K562 (cell line): ENCODE data around the gene PELI1. TPM values are rescaled to one million over a fixed set of nuclear protein-coding genes. Genes with fewer than 3 reads are reported as not detected.

Experiments
- ATAC-seq: fragments of 200-7000 bp; cut with Tn5 transposase; 3 replicates; pipeline ENCODE4 v1.9.1; 2020; ENCODE audit warnings: moderate library complexity
- BruUV-seq: library from RNA; stranded (reverse); fragments of 400-500 nt; replicated peaks from 2 replicates; lab custom pipeline; 2021; lab: Mats Ljungman, UMichigan
- CTCF ChIA-PET: fragments of 300-600 bp; formaldehyde crosslinking; extraction: SDS; loops from one replicate; lab custom pipeline; 2021; ENCODE audit warnings: low intra/inter-chr PET ratio; lab: Yijun Ruan, JAX
- POLR2A ChIA-PET: fragments of 300-600, 350-650 bp; sonication (Branson Sonifier 250); formaldehyde crosslinking; extraction: SDS; loops from one replicate; lab custom pipeline; 2021; ENCODE audit warnings: antibody characterized with exemption, inconsistent platforms; lab: Yijun Ruan, JAX
- DNase-seq, 4 experiments: peaks; one replicate each; pipeline versions ENCODE4 v3.0.0 to v3.0.0-alpha.2; 2011 to 2018; ENCODE audit warnings: low spot score in 3 of 4, mixed read lengths in 3 of 4; ENCODE audit errors: extremely low read depth in 1 of 4
- FAIRE-seq: peaks from 2 replicates; lab custom pipeline; 2011; peaks lifted over from hg19 to GRCh38; lab: Jason Lieb, UNC
- H2AFZ ChIP-seq: 2 replicates; pipeline ENCODE4 v1.6.0; 2011; ENCODE audit warnings: low read depth, low read length, control low read depth, inconsistent platforms
- H3K27ac ChIP-seq: fragments of 200-600 bp; 3 replicates; pipeline ENCODE4 v1.8.0; 2011; ENCODE audit warnings: low read depth, mild to moderate bottlenecking, control low read depth, inconsistent platforms, low read length, moderate library complexity, mixed read lengths; ENCODE audit errors: extremely low read depth
- H3K27me3 ChIP-seq, 2 experiments: fragments of 300-600 bp in 1 of 2; 2 replicates in 1 of 2; 3 replicates in 1 of 2; pipeline versions ENCODE4 v1.6.0 to v1.8.0; 2011; ENCODE audit warnings: inconsistent platforms in 2 of 2, low read length in 2 of 2, mild to moderate bottlenecking in 1 of 2, mixed read lengths in 1 of 2, moderate library complexity in 1 of 2; ENCODE audit not compliant: control insufficient read depth in 2 of 2, insufficient read depth in 2 of 2
- H3K36me3 ChIP-seq: fragments of 300-600 bp; 3 replicates; pipeline ENCODE4 v1.8.0; 2011; ENCODE audit warnings: mild to moderate bottlenecking, low read length, inconsistent platforms; ENCODE audit not compliant: control insufficient read depth, insufficient read depth
- H3K4me1 ChIP-seq, 2 experiments: fragments of 200-600 bp in 1 of 2; replicated peaks in 1 of 2; 2 replicates in 1 of 2; 3 replicates in 1 of 2; pipeline versions ENCODE4 v1.5.1 to v1.8.0; 2011; ENCODE audit warnings: inconsistent platforms in 2 of 2, low read length in 2 of 2, mild to moderate bottlenecking in 1 of 2, mixed read lengths in 1 of 2, moderate library complexity in 1 of 2; ENCODE audit not compliant: control insufficient read depth in 2 of 2, insufficient read depth in 2 of 2
- H3K4me2 ChIP-seq: 2 replicates; pipeline ENCODE4 v1.6.1; 2011; ENCODE audit warnings: low read length, control low read depth, inconsistent platforms, mixed read lengths; ENCODE audit not compliant: insufficient read depth
- H3K4me3 ChIP-seq: fragments of 200-600 bp; sonication (generic), shearing (Covaris generic); 2 replicates; pipeline ENCODE4 v1.5.1; 2016; ENCODE audit warnings: control low read depth, inconsistent platforms
- H3K79me2 ChIP-seq: fragments of 200-600 bp; 3 replicates; pipeline ENCODE4 v1.8.0; 2011; ENCODE audit warnings: low read length, inconsistent platforms; ENCODE audit not compliant: control insufficient read depth, insufficient read depth
- H3K9ac ChIP-seq, 2 experiments: 2 replicates each; pipeline versions ENCODE4 v1.6.0 to v1.6.1; 2011; ENCODE audit warnings: low read depth in 2 of 2, low read length in 2 of 2, control low read depth in 1 of 2, inconsistent platforms in 1 of 2, mild to moderate bottlenecking in 1 of 2, mixed read lengths in 1 of 2; ENCODE audit not compliant: insufficient read depth in 1 of 2
- H3K9me1 ChIP-seq: one replicate; pipeline ENCODE4 v1.6.0; 2011; ENCODE audit warnings: inconsistent platforms, mild to moderate bottlenecking, low read length, moderate library complexity; ENCODE audit not compliant: control insufficient read depth, insufficient read depth
- H3K9me3 ChIP-seq: replicated peaks from 2 replicates; pipeline ENCODE4 v1.5.1; 2011; ENCODE audit warnings: low read depth, low read length, inconsistent platforms; ENCODE audit not compliant: control insufficient read depth, insufficient read depth
- H4K20me1 ChIP-seq: replicated peaks from 2 replicates; pipeline ENCODE4 v1.6.1; 2011; ENCODE audit warnings: low read length, inconsistent platforms, mixed read lengths; ENCODE audit not compliant: control insufficient read depth, insufficient read depth
- ATF1 ChIP-seq, 2 experiments: fragments of 450-650 bp in 1 of 2; IDR thresholded peaks; 2 replicates each; pipeline ENCODE4 v1.6.1; 2016; ENCODE audit warnings: missing compliant biosample characterization in 1 of 2, missing genetic modification characterization in 1 of 2
- CEBPG ChIP-seq, 3 experiments: fragments of 200-800 bp in 1 of 3; sonication (Bioruptor generic) in 1 of 3; sonication (generic) in 1 of 3; formaldehyde crosslinking in 1 of 3; IDR thresholded peaks in 2 of 3; conservative IDR thresholded peaks in 1 of 3; 2 replicates each; pipeline versions ENCODE4 v1.6.1 to v1.8.0; 2016 to 2022; ENCODE audit warnings: missing compliant biosample characterization in 2 of 3, missing genetic modification characterization in 2 of 3, mild to moderate bottlenecking in 1 of 3, missing genetic modification reagents in 1 of 3
- FOXK2 ChIP-seq, 2 experiments: fragments of 450-650 bp; IDR thresholded peaks in 1 of 2; conservative IDR thresholded peaks in 1 of 2; 2 replicates each; pipeline ENCODE4 v1.6.1; 2016; ENCODE audit warnings: low read depth in 2 of 2, mild to moderate bottlenecking in 1 of 2
- ID3 ChIP-seq, 2 experiments: fragments of 250-450 bp in 1 of 2; fragments of 450-650 bp in 1 of 2; sonication (Bioruptor Pico) in 1 of 2; IDR thresholded peaks; 2 replicates each; pipeline versions ENCODE4 v1.6.1 to v1.8.0; 2016 to 2021; ENCODE audit warnings: mild to moderate bottlenecking in 2 of 2, moderate library complexity in 2 of 2, missing compliant biosample characterization in 1 of 2, missing genetic modification characterization in 1 of 2
- MAFG ChIP-seq: fragments of 450-650 bp; conservative IDR thresholded peaks from 2 replicates; pipeline ENCODE4 v1.6.1; 2016; ENCODE audit warnings: missing genetic modification characterization, missing compliant biosample characterization
- MYNN ChIP-seq, 2 experiments: sonication (generic); formaldehyde crosslinking in 1 of 2; IDR thresholded peaks; 2 replicates each; pipeline versions ENCODE4 v1.5.0 to v1.6.1; 2016 to 2020; ENCODE audit warnings: antibody characterized with exemption in 1 of 2, missing genetic modification reagents in 1 of 2
- NFE2 ChIP-seq: IDR thresholded peaks from 2 replicates; pipeline ENCODE4 v1.6.1; 2014; ENCODE audit warnings: antibody characterized with exemption, low read depth
- NFYB ChIP-seq: IDR thresholded peaks from 2 replicates; pipeline ENCODE4 v1.6.1; 2011; ENCODE audit warnings: mild to moderate bottlenecking, moderate library complexity; ENCODE audit not compliant: insufficient read length; ENCODE audit errors: extremely low read depth
- RAD51 ChIP-seq: fragments of 450-650 bp; IDR thresholded peaks from 2 replicates; pipeline ENCODE4 v1.7.1; 2016; ENCODE audit warnings: low read depth, mild to moderate bottlenecking, borderline replicate concordance
- SMAD4 ChIP-seq: fragments of 250-450 bp; sonication (Bioruptor Pico); conservative IDR thresholded peaks from 2 replicates; pipeline ENCODE4 v1.8.0; 2021; ENCODE audit warnings: inconsistent platforms, mild to moderate bottlenecking, moderate library complexity
- SRSF3 ChIP-seq: fragments of 200-400 bp; formaldehyde crosslinking; IDR thresholded peaks from 2 replicates; pipeline ENCODE4 v1.6.1; 2016; ENCODE audit warnings: mild to moderate bottlenecking, low read length, moderate library complexity; ENCODE audit not compliant: insufficient read depth
- TAF9B ChIP-seq: fragments of 450-650 bp; IDR thresholded peaks from 2 replicates; pipeline ENCODE4 v1.6.1; 2018; ENCODE audit warnings: mild to moderate bottlenecking; ENCODE audit not compliant: partially characterized antibody
- XRCC4 ChIP-seq: IDR thresholded peaks from one replicate; pipeline ENCODE4 v1.6.1; 2011; ENCODE audit not compliant: insufficient read depth, insufficient read length; ENCODE audit errors: extremely low read depth
- ZFX ChIP-seq: sonication (generic); formaldehyde crosslinking; IDR thresholded peaks from 2 replicates; pipeline ENCODE4 v1.8.0; 2022; ENCODE audit warnings: mild to moderate bottlenecking, missing genetic modification reagents, moderate library complexity
- ZNF398 ChIP-seq: fragments of 250-450 bp; sonication (Bioruptor Pico); IDR thresholded peaks from 2 replicates; pipeline ENCODE4 v1.8.0; 2021; ENCODE audit warnings: moderate library complexity, mild to moderate bottlenecking, inconsistent platforms
- ZNF584 ChIP-seq: fragments of 200-800 bp; sonication (Bioruptor generic); IDR thresholded peaks from 2 replicates; pipeline ENCODE4 v1.6.1; 2016; ENCODE audit warnings: low read depth, mild to moderate bottlenecking, missing genetic modification characterization, missing compliant biosample characterization
- ZNF589 ChIP-seq: fragments of 200-800 bp; sonication (Bioruptor generic); IDR thresholded peaks from 2 replicates; pipeline ENCODE4 v1.6.1; 2016; ENCODE audit warnings: low read depth, missing genetic modification characterization, missing compliant biosample characterization
- ZNF717 ChIP-seq: fragments of 250-450 bp; sonication (Bioruptor Pico); IDR thresholded peaks from 2 replicates; pipeline ENCODE4 v1.5.0; 2021
- WGBS: fragments of 100-300 bp; shearing (Covaris generic); methylation state at CpG from one replicate; pipeline ENCODE4 v1.1.6; 2016; ENCODE audit warnings: low coverage, mixed read lengths; ENCODE audit not compliant: insufficient coverage; ENCODE audit errors: missing lambda C conversion rate; 5-methylcytosine and 5-hydroxymethylcytosine counted together
- in situ Hi-C: fragments of 300-500 bp; cut with MboI; formaldehyde crosslinking; loops from 4 replicates; pipeline ENCODE4 v1.15.0; 2018; ENCODE audit warnings: inconsistent platforms, mixed read lengths
- intact Hi-C: fragments of 100-400 bp; cut with micrococcal nuclease; formaldehyde crosslinking; loops from 2 replicates; pipeline ENCODE4 v1.14.2; 2022
- polyA plus RNA-seq, 8 experiments: library from polyadenylated mRNA; depleted of rRNA in 4 of 8; stranded (reverse) in 5 of 8; unstranded in 3 of 8; fragments of >200 nt; fragmentation: Nextera tagmentation in 2 of 8; fragmentation: Illumina TruSeq in 1 of 8; extraction: Ambion mirVana in 2 of 8; extraction: Trizol in 1 of 8; gene quantifications; 2 replicates each; pipeline versions ENCODE4 v1.2.1 to v1.2.3, GENCODE V29; 2011 to 2014; ENCODE audit warnings: inconsistent platforms in 1 of 8, missing spikeins in 1 of 8
- total RNA-seq, 7 experiments: library from RNA; depleted of rRNA in 6 of 7; stranded (reverse); fragments of >200 nt in 6 of 7; fragmentation: Illumina TruSeq in 2 of 7; extraction: Trizol in 2 of 7; gene quantifications; 2 replicates each; pipeline versions ENCODE4 v1.2.1 to v1.2.3, GENCODE V29; 2011 to 2021; ENCODE audit warnings: low replicate concordance in 1 of 7
- TF ChIP-seq, protein P1 (sequence below): fragments of 250-450 bp; sonication (Bioruptor Pico); IDR thresholded peaks from 2 replicates; pipeline ENCODE4 v1.8.0; 2021; ENCODE audit warnings: moderate library complexity, mild to moderate bottlenecking, inconsistent platforms

PELI1 gene
- total and polyA plus RNA-seq, 9 of the 15 experiments (the other 6 are each of a cell fraction or from before 2014, with no cell fraction given) = 3.3 to 19.2 (median 12.5) TPM

DNA sequence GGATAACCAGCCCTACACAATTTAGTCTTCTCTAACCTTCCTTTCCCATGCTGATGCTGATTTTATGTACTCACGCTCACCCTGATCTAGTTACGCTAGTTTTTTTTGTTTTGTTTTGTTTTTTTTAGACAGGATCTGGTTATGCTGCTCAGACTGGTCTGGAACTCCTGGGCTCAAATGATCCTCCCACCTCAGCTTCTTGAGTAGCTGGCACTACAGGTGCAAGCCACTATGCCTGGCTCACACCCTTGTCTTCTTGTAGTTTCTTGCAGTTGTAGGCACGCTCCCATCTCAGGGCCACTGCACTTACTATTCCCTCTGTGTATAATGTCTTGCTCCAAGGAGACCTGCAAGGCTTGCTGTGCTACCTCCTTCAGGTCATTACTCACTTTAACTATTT is 6.2 kb downstream of the PELI1 start (continued):
- TF ChIP-seq ID3 (CRISPR knock-in tag; IDR thresholded peaks at IDR 0.05) = no peak
- TF ChIP-seq ID3 (tag; IDR thresholded peaks at IDR 0.05) = no peak
- no peak for TF ChIP-seq ATF1 (CRISPR knock-in tag; IDR thresholded peaks at IDR 0.05)
- TF ChIP-seq ATF1 (tag; IDR thresholded peaks at IDR 0.05) = 0 out of 2 replicates have a peak, but pooled peaks have one; percentile 6
- no peak for TF ChIP-seq MAFG
- 0 out of 4 replicates have a peak, but pooled peaks of 1 of the 2 experiments have one; percentile 3 for TF ChIP-seq FOXK2 (conservative IDR thresholded peaks at IDR 0.05 in 1 of 2, IDR thresholded peaks at IDR 0.05 in 1 of 2; ENCODE audit: low read depth in 2 of 2)
- TF ChIP-seq TAF9B = no peak
- TF ChIP-seq XRCC4 = no peak
- no peak for TF ChIP-seq ZNF589 (CRISPR knock-in tag)

GRCh38 chr2:64137567-64137966 is 6.7 kb downstream of the PELI1 start:
- ATAC-seq (peak; percentile 20; the same call in 2 of the 3 replicates), FAIRE-seq (no peak), DNase-seq (peak in 2 of 4 experiments; percentile 14 to 26)
- Histone ChIP-seq H3K36me3 (no peaks in the 10 kb centered on the region), H3K9me1 (no peaks in the 10 kb centered on the region), H4K20me1 (no peaks in the 10 kb centered on the region), H3K27ac (no peak overlapping the region), H2AFZ (no peak overlapping the region), H3K4me3 (no peak overlapping the region), H3K4me1 (peaks cover 3 to 20% of the 10 kb centered on the region in 2 experiments; a peak in 4 of 5 replicates), H3K27me3 (no peaks in the 10 kb centered on the region), H3K4me2 (no peak overlapping the region), H3K9me3 (no peaks in the 10 kb centered on the region), H3K79me2 (peaks cover 67% of the 10 kb centered on the region), H3K9ac (no peak overlapping the region)
- POLR2A ChIA-PET = no interaction called here
- WGBS = 9% methylated on average over 3 of the region's 3 CpGs
- CTCF ChIA-PET = no interaction called here
- in situ Hi-C loops (no loop called here), intact Hi-C loops (no loop called here)
- BruUV-seq = no TSS peak
- TF ChIP-seq ZNF584 (no peak), ZNF398 (no peak), SRSF3 (no peak), MYNN (IDR thresholded peaks at IDR 0.05) (no peak), MYNN (CRISPR knock-in tag; IDR thresholded peaks at IDR 0.05) (no peak), ZNF717 (no peak), NFYB (no peak), ZFX (CRISPR knock-in tag) (no peak), NFE2 (no peak), RAD51 (peak; percentile 80), SMAD4 (CRISPR knock-in tag) (no peak), CEBPG (CRISPR knock-in tag; IDR thresholded peaks at IDR 0.05) (no peak), CEBPG (tag; conservative IDR thresholded peaks at IDR 0.05 in 1 of 2, IDR thresholded peaks at IDR 0.05 in 1 of 2) (no peak)
- TF ChIP-seq, protein P1, sequence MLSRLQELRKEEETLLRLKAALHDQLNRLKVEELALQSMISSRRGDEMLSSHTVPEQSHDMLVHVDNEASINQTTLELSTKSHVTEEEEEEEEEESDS (CRISPR knock-in tag) = no peak
